ENCODE data around the gene NIM1K. TPM values are rescaled to one million over a fixed set of nuclear protein-coding genes. Genes with fewer than 3 reads are reported as not detected.

NIM1K gene
- total RNA-seq, 2 donors from 2014 or later = 0.43 to 0.48 TPM

GRCh38 chr5:43309122-43309521, 117.1 kb downstream of the NIM1K start:
- no peak for DNase-seq (ENCODE audit: low spot score)
- TF ChIP-seq CTCF (IDR thresholded peaks at IDR 0.05) = no peak
- no peaks in the 10 kb centered on the region for H3K36me3 ChIP-seq
- no peaks in the 10 kb centered on the region for H3K9me3 ChIP-seq
- H3K27me3 ChIP-seq = no peaks in the 10 kb centered on the region
- H3K27ac ChIP-seq = no peak overlapping the region
- peaks cover 0 to 34% of the 10 kb centered on the region in 2 donors for H3K4me1 ChIP-seq
- no peak overlapping the region for H3K4me3 ChIP-seq

DNA sequence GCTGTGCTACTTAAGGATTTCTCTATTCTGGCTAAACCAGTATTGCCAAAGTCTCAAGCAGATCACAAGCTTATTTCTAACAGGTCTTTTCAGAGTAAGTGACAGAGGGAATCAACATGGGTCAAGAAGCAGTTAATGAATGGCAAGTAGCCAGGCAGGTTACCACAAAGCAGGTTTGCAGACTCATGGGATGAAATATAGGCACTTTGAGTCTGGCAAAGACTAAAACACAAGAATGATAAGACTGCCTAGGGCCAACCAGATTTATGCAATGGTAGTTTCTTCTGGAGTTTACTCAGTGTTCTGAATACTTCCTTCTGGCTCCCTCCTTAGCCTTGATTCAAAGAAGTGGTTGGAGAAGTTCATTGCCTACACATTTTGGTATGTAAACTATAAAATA, 117.6 kb downstream of the NIM1K start:
- TF ChIP-seq CTCF (IDR thresholded peaks at IDR 0.05) = no peak
- Histone ChIP-seq H3K27ac (no peak overlapping the region), H3K27me3 (no peaks in the 10 kb centered on the region), H3K4me3 (no peak overlapping the region), H3K36me3 (no peaks in the 10 kb centered on the region), H3K9me3 (no peaks in the 10 kb centered on the region), H3K4me1 (peaks cover 0 to 35% of the 10 kb centered on the region in 2 donors)
- DNase-seq (ENCODE audit: low spot score) = no peak

- H3K4me1 ChIP-seq = peaks cover 0 to 32% of the 10 kb centered on the region in 2 donors
- H3K27ac ChIP-seq = peak overlapping the region in 1 of 2 donors; percentile 97
- TF ChIP-seq CTCF (IDR thresholded peaks at IDR 0.05) = no peak
- DNase-seq (ENCODE audit: low spot score) = no peak
- no peaks in the 10 kb centered on the region for H3K9me3 ChIP-seq
- no peaks in the 10 kb centered on the region for H3K36me3 ChIP-seq
- no peaks in the 10 kb centered on the region for H3K27me3 ChIP-seq
- H3K4me3 ChIP-seq = peak overlapping the region; percentile 73 to 85
These were observed 120.1 kb downstream of the NIM1K start for GRCh38 chr5:43312076-43312661.

- no peak for DNase-seq (ENCODE audit: low spot score)
- peak overlapping the region; percentile 73 to 85 for H3K4me3 ChIP-seq
- no peak for TF ChIP-seq CTCF (IDR thresholded peaks at IDR 0.05)
- H3K4me1 ChIP-seq = peaks cover 0 to 32% of the 10 kb centered on the region in 2 donors
- H3K27ac ChIP-seq = peak overlapping the region; percentile 91 to 97
- no peaks in the 10 kb centered on the region for H3K27me3 ChIP-seq
- H3K9me3 ChIP-seq = no peaks in the 10 kb centered on the region
- H3K36me3 ChIP-seq = no peaks in the 10 kb centered on the region
These were observed 120.6 kb downstream of the NIM1K start for GRCh38 chr5:43312699-43313034.

GRCh38 chr5:43313035-43313853, 121.2 kb downstream of the NIM1K start, which contains the start of gene HMGCS1:
Gene HMGCS1, minus strand, starts transcription at chr5:43313412. Its CDS starts 14,447 bp downstream, at chr5:43298965.
- Histone ChIP-seq H3K4me3 (peak within 1 kb of the TSS; percentile 73 to 85), H3K9me3 (no peaks in the 10 kb centered on the region), H3K27me3 (no peaks in the 10 kb centered on the region), H3K27ac (peak within 1 kb of the TSS; percentile 91 to 97), H3K36me3 (no peaks in the 10 kb centered on the region), H3K4me1 (peaks cover 0 to 32% of the 10 kb centered on the region in 2 donors)
- peak in 1 of 2 donors; percentile 17 for TF ChIP-seq CTCF (IDR thresholded peaks at IDR 0.05)
- DNase-seq (ENCODE audit: low spot score) = peak; percentile 99

All from right atrium auricular region (tissue), 2 donors.